HCT116 (cell line): ENCODE measurements around the gene SFXN2. TPM values are rescaled to one million over a fixed set of nuclear protein-coding genes. Genes with fewer than 3 reads are reported as not detected.

ENCODE experiments used
- ATAC-seq: fragments of 200-7000 bp; cut with Tn5 transposase; 2 replicates; pipeline ENCODE4 v1.9.1; 2020; ENCODE audit warnings: mild to moderate bottlenecking, moderate library complexity
- BruUV-seq: library from RNA; stranded (reverse); fragments of 400-500 nt; replicated peaks from 2 replicates; lab custom pipeline; 2021; lab: Mats Ljungman, UMichigan
- CTCF ChIA-PET: fragments of 300-600 bp; sonication (Branson Sonifier 250); formaldehyde crosslinking; loops from one replicate; lab custom pipeline; 2021; ENCODE audit warnings: antibody characterized with exemption; lab: Charles Lee
- POLR2A ChIA-PET: fragments of 300-600, 350-600 bp; sonication (Branson Sonifier 250); formaldehyde crosslinking; loops from one replicate; lab custom pipeline; 2021; ENCODE audit warnings: antibody characterized with exemption; lab: Charles Lee
- RAD21 ChIA-PET, 2 experiments: fragments of 300-600 bp; sonication (Branson Sonifier 250); formaldehyde crosslinking; loops; one replicate each; lab custom pipeline; 2023; ENCODE audit warnings: low total read pairs in 2 of 2; ENCODE audit not compliant: uncharacterized antibody in 2 of 2, unreplicated experiment in 2 of 2, low non-redundant PET in 1 of 2; lab: Charles Lee
- DNase-seq: peaks from one replicate; pipeline ENCODE4 v3.0.0-alpha.2; 2010; ENCODE audit warnings: low read depth, low spot score
- H2AFZ ChIP-seq: fragments of 200-600 bp; shearing (Covaris generic), sonication (generic); 2 replicates; pipeline ENCODE4 v1.6.1; 2017; ENCODE audit warnings: low read depth, mixed run types, mixed read lengths, antibody characterized with exemption, low read length; ENCODE audit not compliant: poor library complexity, severe bottlenecking
- H3K27ac ChIP-seq: 2 replicates; pipeline ENCODE4 v1.5.1; 2012; ENCODE audit warnings: low read depth, low read length
- H3K27me3 ChIP-seq: fragments of 200-600 bp; sonication (generic); 2 replicates; pipeline ENCODE4 v1.6.1; 2016; ENCODE audit warnings: mixed run types, low read length, mixed read lengths; ENCODE audit not compliant: insufficient read depth
- H3K36me3 ChIP-seq, 2 experiments: fragments of 200-500 bp in 1 of 2; fragments of 200-600 bp in 1 of 2; sonication (Bioruptor generic) in 1 of 2; sonication (generic) in 1 of 2; 2 replicates each; pipeline versions ENCODE4 v1.5.1 to v1.6.1; 2014 to 2016; ENCODE audit warnings: low read length in 2 of 2, inconsistent platforms in 1 of 2, mixed read lengths in 1 of 2, mixed run types in 1 of 2; ENCODE audit not compliant: insufficient read depth in 2 of 2, control insufficient read depth in 1 of 2
- H3K4me1 ChIP-seq, 2 experiments: fragments of 200-600 bp in 1 of 2; sonication (generic) in 1 of 2; 2 replicates each; pipeline versions ENCODE4 v1.5.1 to v1.6.1; 2012 to 2017; ENCODE audit warnings: low read length in 2 of 2, inconsistent platforms in 1 of 2, mild to moderate bottlenecking in 1 of 2, mixed read lengths in 1 of 2, mixed run types in 1 of 2, moderate library complexity in 1 of 2; ENCODE audit not compliant: insufficient read depth in 2 of 2, control insufficient read depth in 1 of 2
- H3K4me2 ChIP-seq: fragments of 200-600 bp; sonication (generic); 2 replicates; pipeline ENCODE4 v1.6.1; 2017; ENCODE audit warnings: mixed run types, low read length, mixed read lengths
- H3K4me3 ChIP-seq, 2 experiments: fragments of 200-600 bp in 1 of 2; sonication (generic) in 1 of 2; replicated peaks in 1 of 2; 2 replicates each; pipeline ENCODE4 v1.5.1; 2011 to 2016; ENCODE audit warnings: low read length in 2 of 2, control low read depth in 1 of 2, low read depth in 1 of 2, mild to moderate bottlenecking in 1 of 2, mixed read lengths in 1 of 2, mixed run types in 1 of 2
- H3K79me2 ChIP-seq: fragments of 200-600 bp; sonication (generic); 2 replicates; pipeline ENCODE4 v1.6.1; 2017; ENCODE audit warnings: mild to moderate bottlenecking, mixed run types, low read length, moderate library complexity, mixed read lengths; ENCODE audit not compliant: insufficient read depth
- H3K9ac ChIP-seq: fragments of 200-600 bp; sonication (generic); 2 replicates; pipeline ENCODE4 v1.6.1; 2016; ENCODE audit warnings: low read length, mixed read lengths
- H3K9me2 ChIP-seq: fragments of 200-600 bp; sonication (generic), shearing (Covaris generic); 2 replicates; pipeline ENCODE4 v1.6.1; 2017; ENCODE audit warnings: mixed run types, mild to moderate bottlenecking, moderate library complexity; ENCODE audit not compliant: insufficient read depth
- H3K9me3 ChIP-seq, 2 experiments: fragments of 200-500 bp in 1 of 2; fragments of 200-600 bp in 1 of 2; sonication (Bioruptor generic) in 1 of 2; sonication (generic) in 1 of 2; 2 replicates each; pipeline ENCODE4 v1.6.1; 2014 to 2017; ENCODE audit warnings: low read length in 2 of 2, mixed read lengths in 2 of 2, inconsistent platforms in 1 of 2, low read depth in 1 of 2, mild to moderate bottlenecking in 1 of 2, mixed run types in 1 of 2, moderate library complexity in 1 of 2; ENCODE audit not compliant: control insufficient read depth in 1 of 2, insufficient read depth in 1 of 2
- H4K20me1 ChIP-seq: fragments of 200-600 bp; sonication (generic), shearing (Covaris generic); 2 replicates; pipeline ENCODE4 v1.6.1; 2017; ENCODE audit warnings: mixed run types, mild to moderate bottlenecking, moderate library complexity; ENCODE audit not compliant: insufficient read depth
- CTCF ChIP-seq, 3 experiments: fragments of 200-600 bp in 1 of 3; sonication (generic) in 1 of 3; IDR thresholded peaks in 2 of 3; conservative IDR thresholded peaks in 1 of 3; 2 replicates each; pipeline ENCODE4 v1.5.1; 2012 to 2017; ENCODE audit warnings: low read depth in 2 of 3, low read length in 2 of 3, antibody characterized with exemption in 1 of 3, borderline replicate concordance in 1 of 3, control low read depth in 1 of 3, mild to moderate bottlenecking in 1 of 3, mixed read lengths in 1 of 3, mixed run types in 1 of 3, moderate library complexity in 1 of 3; ENCODE audit not compliant: insufficient read depth in 1 of 3
- RAD21 ChIP-seq: IDR thresholded peaks from 2 replicates; pipeline ENCODE4 v1.6.1; 2012; ENCODE audit warnings: low read depth, mild to moderate bottlenecking
- REST ChIP-seq: IDR thresholded peaks from 2 replicates; pipeline ENCODE4 v1.6.1; 2012; ENCODE audit warnings: low read depth
- TCF7L2 ChIP-seq: IDR thresholded peaks from 2 replicates; pipeline ENCODE4 v1.7.0; 2011; ENCODE audit warnings: borderline replicate concordance, inconsistent platforms; ENCODE audit not compliant: insufficient read depth, insufficient read length; ENCODE audit errors: extremely low read depth
- intact Hi-C: fragments of 100-400 bp; cut with micrococcal nuclease; formaldehyde crosslinking; loops from 2 replicates; pipeline ENCODE4 v1.10.0; 2022
- total RNA-seq: library from RNA; stranded (reverse); gene quantifications from one replicate; pipeline ENCODE4 v1.2.1, GENCODE V29; 2021; ENCODE audit not compliant: unreplicated experiment

SFXN2 gene
- total RNA-seq, 1 experiment from 2014 or later = 22.9 TPM

- intact Hi-C loops = no loop called here
- ATAC-seq (peak; percentile 98), DNase-seq (no peak)
- Histone ChIP-seq H3K9me3 (no peaks in the 10 kb centered on the region), H3K79me2 (no peaks in the 10 kb centered on the region), H3K4me2 (peak overlapping the region; percentile 43), H2AFZ (no peak overlapping the region), H4K20me1 (no peaks in the 10 kb centered on the region), H3K27ac (no peak overlapping the region), H3K27me3 (no peaks in the 10 kb centered on the region), H3K9me2 (no peaks in the 10 kb centered on the region), H3K36me3 (no peaks in the 10 kb centered on the region; a peak in 1 of 4 replicates), H3K4me3 (no peak overlapping the region), H3K9ac (no peak overlapping the region), H3K4me1 (peaks cover 3 to 10% of the 10 kb centered on the region in 2 experiments; a peak in 3 of 4 replicates)
- ChIA-PET CTCF (interaction anchor here (0.6 to 3.5 kb wide), 17 partner anchors 9 to 807 kb away, joined by 3 to 40 read pairs (median 4); partner anchors contain the start of genes ACTR1A, ARL3, SFXN2 and SUFU), POLR2A (interaction anchor here (0.9 kb wide), 1 partner anchor 36 kb away, joined by 3 read pairs; the partner anchor contains the start of genes ARL3 and SFXN2), RAD21 (interaction anchor here in 1 of 2 experiments (0.6 kb wide), 1 partner anchor 297 kb away, joined by 3 read pairs; no protein-coding TSS in a partner anchor)
- TF ChIP-seq RAD21 = peak; percentile 75
- no peak for TF ChIP-seq REST
- TF ChIP-seq TCF7L2 = no peak
- TF ChIP-seq CTCF (IDR thresholded peaks at IDR 0.05 in 2 of 3, conservative IDR thresholded peaks at IDR 0.05 in 1 of 3; ENCODE audit: borderline replicate concordance in 1 of 3, insufficient read depth in 1 of 3, low read depth in 2 of 3, low read length in 2 of 3) = peak; percentile 62 to 98 (median 95); a peak in 5 of 6 replicates
- no TSS peak for BruUV-seq
These were observed 35.6 kb upstream of the SFXN2 start for GRCh38 chr10:102678842-102679289.
